ENCODE measurements around the gene GRIK4. TPM values are rescaled to one million over a fixed set of nuclear protein-coding genes. Genes with fewer than 3 reads are reported as not detected.

The GRIK4 gene
- total and polyA plus RNA-seq, 9 of the 15 experiments (the other 6 are each of a cell fraction or from before 2014, with no cell fraction given) = not detected

GRCh38 chr11:120550007-120550406 is 38.5 kb downstream of the GRIK4 start:
- H3K27ac ChIP-seq (ENCODE audit: extremely low read depth, low read depth, low read length) = no peak overlapping the region
- intact Hi-C loops (cut with micrococcal nuclease) (no loop called here), in situ Hi-C loops (cut with MboI) (no loop called here)
- H3K36me3 ChIP-seq (ENCODE audit: control insufficient read depth, insufficient read depth, low read length) = no peaks in the 10 kb centered on the region
- H3K9ac ChIP-seq (ENCODE audit: insufficient read depth in 1 of 2, low read depth in 2 of 2, low read length in 2 of 2) = no peak overlapping the region
- no peaks in the 10 kb centered on the region for H3K9me1 ChIP-seq (ENCODE audit: control insufficient read depth, insufficient read depth, low read length)
- 0% methylated on average over 3 of the region's 5 CpGs for WGBS (ENCODE audit: insufficient coverage, low coverage, missing lambda C conversion rate)
- H3K4me1 ChIP-seq (replicated peaks in 1 of 2; ENCODE audit: control insufficient read depth in 2 of 2, insufficient read depth in 2 of 2, low read length in 2 of 2) = no peaks in the 10 kb centered on the region
- no peak overlapping the region for H3K4me2 ChIP-seq (ENCODE audit: insufficient read depth, low read length)
- no peak overlapping the region for H3K4me3 ChIP-seq
- no peak for ATAC-seq
- no TSS peak for BruUV-seq (replicated peaks)
- no peaks in the 10 kb centered on the region for H3K79me2 ChIP-seq (ENCODE audit: control insufficient read depth, insufficient read depth, low read length)
- peaks cover 8% of the 10 kb centered on the region; the same call in 1 of the 2 replicates for H4K20me1 ChIP-seq (replicated peaks; ENCODE audit: control insufficient read depth, insufficient read depth, low read length)
- no peak for FAIRE-seq
- no peak for DNase-seq (ENCODE audit: extremely low read depth in 1 of 4, low spot score in 3 of 4)
- CTCF ChIA-PET (ENCODE audit: low intra/inter-chr PET ratio) = interaction anchor here (1.4 kb wide), 1 partner anchor 39 kb away, joined by 7 read pairs; the partner anchor contains the start of gene GRIK4
- POLR2A ChIA-PET = no interaction called here
- no peak overlapping the region for H2AFZ ChIP-seq (ENCODE audit: low read depth, low read length)
- peaks cover 14 to 70% of the 10 kb centered on the region in 2 experiments; a peak in 4 of 5 replicates for H3K27me3 ChIP-seq (ENCODE audit: control insufficient read depth in 2 of 2, insufficient read depth in 2 of 2, low read length in 2 of 2)
- no peaks in the 10 kb centered on the region for H3K9me3 ChIP-seq (replicated peaks; ENCODE audit: control insufficient read depth, insufficient read depth, low read depth, low read length)
- TF ChIP-seq SIX5 (IDR thresholded peaks at IDR 0.05; ENCODE audit: borderline replicate concordance in 1 of 2, insufficient read depth in 1 of 2, low read depth in 1 of 2, low read length in 2 of 2) (no peak), BCOR (IDR thresholded peaks at IDR 0.05) (no peak), CBX5 (IDR thresholded peaks at IDR 0.05; ENCODE audit: borderline replicate concordance, low read depth) (no peak), E2F1 (CRISPR knock-in tag; IDR thresholded peaks at IDR 0.05) (no peak), ZNF318 (IDR thresholded peaks at IDR 0.05; ENCODE audit: borderline replicate concordance in 1 of 2, low read depth in 1 of 2) (no peak), PRPF4 (IDR thresholded peaks at IDR 0.05; ENCODE audit: insufficient read depth, low read depth, low read length, poor library complexity, severe bottlenecking) (no peak), ZNF146 (CRISPR knock-in tag; IDR thresholded peaks at IDR 0.05; ENCODE audit: unreplicated experiment) (no peak), YBX1 (IDR thresholded peaks at IDR 0.05) (no peak), SUPT5H (IDR thresholded peaks at IDR 0.05) (no peak), CTCFL (IDR thresholded peaks at IDR 0.05; ENCODE audit: borderline replicate concordance, insufficient read depth, low read depth, low read length, poor library complexity, severe bottlenecking) (no peak), ZNF79 (CRISPR knock-in tag; IDR thresholded peaks at IDR 0.05; ENCODE audit: low read depth) (no peak)

Data from K562 (cell line).